Measurements from ENCODE around the gene PPBP. TPM values are rescaled to one million over a fixed set of nuclear protein-coding genes. Genes with fewer than 3 reads are reported as not detected.
"Not testable (repeated sequence)": the region's sequence is repeated elsewhere in the genome, so short reads cannot be mapped to it uniquely, and the experiment has no call there.

The PPBP gene
- total RNA-seq, 3 donors from 2014 or later: not detected

DNA sequence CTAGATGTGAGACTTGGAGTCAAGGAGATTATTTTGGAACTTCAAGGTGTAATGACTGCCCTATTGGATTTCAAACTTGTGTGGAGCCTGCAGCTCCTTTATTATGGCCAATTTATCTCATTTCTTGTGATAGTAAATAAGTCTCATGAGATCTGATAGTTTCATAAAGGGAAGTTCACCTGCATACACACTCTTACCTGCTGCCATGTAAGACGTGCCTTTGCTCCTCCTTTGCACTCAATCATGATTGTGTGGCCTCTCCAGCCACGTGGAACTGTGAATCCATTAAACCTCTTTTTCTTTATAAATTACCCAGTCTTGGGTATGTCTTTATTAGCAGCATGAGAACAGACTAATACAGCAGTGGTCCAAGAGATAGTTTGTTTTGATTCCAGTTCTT lies 25.3 kb downstream of the PPBP start:
- no peak overlapping the region for H3K4me3 ChIP-seq
- DNase-seq (no peak), ATAC-seq (no peak)
- no peak for TF ChIP-seq CTCF (IDR thresholded peaks at IDR 0.05)
- no peaks in the 10 kb centered on the region for H3K4me1 ChIP-seq (ENCODE audit: low read depth)
- intact Hi-C loops (cut with DNase I, micrococcal nuclease): no loop called here
- no peaks in the 10 kb centered on the region for H3K36me3 ChIP-seq (ENCODE audit: low read depth)
- peaks cover 10% of the 10 kb centered on the region for H3K9me3 ChIP-seq

- H3K4me1 ChIP-seq (ENCODE audit: low read depth); H3K4me3 ChIP-seq; intact Hi-C loops (cut with DNase I, micrococcal nuclease); ATAC-seq; DNase-seq; H3K36me3 ChIP-seq (ENCODE audit: low read depth): not testable (repeated sequence)
- peaks cover 10% of the 10 kb centered on the region for H3K9me3 ChIP-seq
Measured at GRCh38 chr4:73959041-73959440, 28.9 kb downstream of the PPBP start.

- H3K4me1 ChIP-seq (ENCODE audit: low read depth): no peaks in the 10 kb centered on the region
- no peaks in the 10 kb centered on the region for H3K36me3 ChIP-seq (ENCODE audit: low read depth)
- H3K9me3 ChIP-seq: no peaks in the 10 kb centered on the region
- no peak for TF ChIP-seq CTCF (IDR thresholded peaks at IDR 0.05)
- H3K4me3 ChIP-seq: no peak overlapping the region
- ATAC-seq (no peak), DNase-seq (no peak)
- intact Hi-C loops (cut with DNase I, micrococcal nuclease): no loop called here
Measured at GRCh38 chr4:73952352-73952751, 35.6 kb downstream of the PPBP start.

- H3K9me3 ChIP-seq; H3K4me3 ChIP-seq; intact Hi-C loops (cut with DNase I, micrococcal nuclease); ATAC-seq; H3K4me1 ChIP-seq (ENCODE audit: low read depth); DNase-seq; H3K36me3 ChIP-seq (ENCODE audit: low read depth): not testable (repeated sequence)
Measured at GRCh38 chr4:73950376-73950920, 37.5 kb downstream of the PPBP start.

GRCh38 chr4:73948990-73949706 lies 38.8 kb downstream of the PPBP start:
- intact Hi-C loops (cut with DNase I, micrococcal nuclease): no loop called here
- DNase-seq: no peak
- TF ChIP-seq CTCF (IDR thresholded peaks at IDR 0.05): no peak

GRCh38 chr4:73948291-73948690 lies 39.7 kb downstream of the PPBP start:
- Histone ChIP-seq H3K9me3 (no peaks in the 10 kb centered on the region), H3K4me1 (ENCODE audit: low read depth) (no peaks in the 10 kb centered on the region), H3K4me3 (no peak overlapping the region), H3K36me3 (ENCODE audit: low read depth) (no peaks in the 10 kb centered on the region)
- ATAC-seq (no peak), DNase-seq (no peak)
- intact Hi-C loops (cut with DNase I, micrococcal nuclease): no loop called here
- no peak for TF ChIP-seq CTCF (IDR thresholded peaks at IDR 0.05)

More at GRCh38 chr4:73948990-73949706, 38.8 kb downstream of the PPBP start:
- H3K36me3 ChIP-seq (ENCODE audit: low read depth): no peaks in the 10 kb centered on the region
- ATAC-seq: peak; percentile 41
- H3K9me3 ChIP-seq: no peaks in the 10 kb centered on the region
- no peak overlapping the region for H3K4me3 ChIP-seq
- H3K4me1 ChIP-seq (ENCODE audit: low read depth): no peaks in the 10 kb centered on the region

Measured in mucosa of descending colon (tissue), 3 donors.